ENCODE measurements around the gene DDRGK1.

The DDRGK1 gene

GRCh38 chr20:3204124-3204794, at the start of gene DDRGK1:
TSS of gene DDRGK1 (minus strand) at chr20:3204682. CDS start at chr20:3204627, 55 bp downstream.
- peak; percentile 88 for DNase-seq

GRCh38 chr20:3251806-3252205, 47.3 kb upstream of the DDRGK1 start:
- no peak for DNase-seq

GRCh38 chr20:3250091-3250504, 45.6 kb upstream of the DDRGK1 start:
- no peak for DNase-seq

- no peak for DNase-seq
Measured at GRCh38 chr20:3248993-3249347, 44.5 kb upstream of the DDRGK1 start.

GRCh38 chr20:3248167-3248992, 43.9 kb upstream of the DDRGK1 start:
- DNase-seq: peak; percentile 5

- DNase-seq: no peak
Measured at GRCh38 chr20:3247638-3248037, 43.2 kb upstream of the DDRGK1 start.

- DNase-seq: no peak
Measured at GRCh38 chr20:3246682-3247081, 42.2 kb upstream of the DDRGK1 start.

DNA sequence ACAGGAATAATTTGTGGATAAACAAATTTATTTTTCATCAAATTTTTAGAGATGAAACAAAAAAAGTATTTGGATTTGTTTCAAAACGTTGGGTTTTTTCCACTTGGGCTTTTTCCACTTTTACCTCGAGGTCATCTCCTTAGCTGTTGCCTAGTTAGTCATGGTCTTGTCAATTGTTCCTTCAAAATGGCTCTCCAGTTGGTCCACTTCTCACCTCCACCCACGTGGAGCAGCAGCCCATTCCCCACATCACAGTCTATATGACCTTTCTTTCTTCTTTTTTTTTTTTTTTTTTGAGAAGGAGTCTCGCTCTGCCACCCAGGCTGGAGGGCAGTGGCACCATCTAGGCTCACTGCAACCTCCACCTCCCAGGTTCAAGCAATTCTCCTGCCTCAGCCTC, 41.2 kb upstream of the DDRGK1 start:
- DNase-seq: no peak

- DNase-seq: no peak
Measured at GRCh38 chr20:3245156-3245555, 40.7 kb upstream of the DDRGK1 start.

DNA sequence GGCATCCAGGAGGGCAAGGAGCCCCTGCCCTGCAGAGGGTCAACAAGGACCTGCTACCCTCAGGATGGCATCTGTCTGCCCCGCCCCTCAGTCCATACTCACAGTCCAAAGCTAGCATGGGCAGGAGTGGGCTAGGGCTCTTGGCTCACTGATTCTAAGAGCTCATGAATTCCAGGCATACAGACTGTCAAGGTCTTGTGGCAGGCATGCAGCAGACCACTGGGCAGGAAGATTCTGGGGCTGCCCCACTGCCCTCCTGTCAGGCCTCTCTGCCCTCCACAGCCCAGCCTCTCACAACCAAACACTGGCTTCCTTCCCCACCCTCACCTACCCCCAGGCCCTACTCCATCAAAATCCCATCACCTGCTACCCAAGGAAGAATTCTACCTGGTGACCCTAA, 40.1 kb upstream of the DDRGK1 start:
- no peak for DNase-seq

DNA sequence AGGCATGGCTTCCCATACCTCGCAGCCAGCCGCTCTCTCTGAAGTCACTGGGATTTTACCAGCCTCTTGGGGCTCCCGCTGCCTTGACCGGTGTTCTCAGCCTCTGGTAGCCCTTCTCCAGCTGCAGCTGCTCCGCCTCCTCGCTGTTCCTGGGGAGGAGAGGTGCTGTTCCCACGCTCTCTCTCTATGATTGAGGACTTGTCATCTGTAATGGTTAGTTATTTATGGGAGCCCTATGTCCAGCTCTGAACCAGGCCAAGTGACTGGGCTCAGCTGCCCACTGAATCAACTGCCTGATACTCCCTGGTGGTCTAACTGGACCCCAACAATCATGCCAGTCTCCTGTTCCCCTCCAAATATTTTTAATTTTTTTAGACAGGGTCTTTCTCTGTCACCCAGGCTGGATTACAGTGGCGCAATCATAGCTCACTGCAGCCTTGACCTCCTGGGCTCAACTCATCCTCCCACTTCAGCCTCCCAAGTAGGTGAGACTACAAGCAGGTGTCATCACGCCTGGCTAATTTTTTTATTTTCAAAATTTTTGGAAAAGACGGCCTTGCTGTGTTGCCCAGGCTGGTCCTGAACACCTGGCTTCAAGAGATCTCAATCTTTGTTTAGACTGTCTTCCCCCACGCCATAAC, 39.4 kb upstream of the DDRGK1 start:
- DNase-seq: no peak

DNA sequence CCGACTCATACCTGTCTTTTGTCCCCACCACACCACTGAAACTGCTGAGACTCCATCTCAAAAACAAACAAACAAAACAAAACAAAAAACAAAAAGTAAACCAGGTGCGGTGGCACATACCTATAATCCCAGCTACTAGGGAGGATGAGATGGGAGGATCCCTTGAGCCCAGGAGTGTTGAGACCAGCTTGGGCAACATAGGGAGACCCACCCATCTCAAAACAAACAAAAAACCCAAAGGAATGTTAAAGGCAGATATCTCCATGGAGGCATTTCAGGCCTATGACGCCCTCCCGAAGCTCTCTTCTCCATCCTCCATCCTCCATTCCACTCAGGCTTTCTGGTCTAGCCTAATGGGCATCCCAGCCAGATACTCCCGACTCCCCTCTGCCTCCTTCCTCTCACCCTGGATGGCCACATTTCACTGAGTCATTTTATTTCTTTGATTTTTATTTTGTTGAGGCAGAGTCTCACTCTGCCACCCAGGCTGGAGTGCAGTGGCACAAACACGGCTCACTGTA, 37.8 kb upstream of the DDRGK1 start:
- no peak for DNase-seq

DNA sequence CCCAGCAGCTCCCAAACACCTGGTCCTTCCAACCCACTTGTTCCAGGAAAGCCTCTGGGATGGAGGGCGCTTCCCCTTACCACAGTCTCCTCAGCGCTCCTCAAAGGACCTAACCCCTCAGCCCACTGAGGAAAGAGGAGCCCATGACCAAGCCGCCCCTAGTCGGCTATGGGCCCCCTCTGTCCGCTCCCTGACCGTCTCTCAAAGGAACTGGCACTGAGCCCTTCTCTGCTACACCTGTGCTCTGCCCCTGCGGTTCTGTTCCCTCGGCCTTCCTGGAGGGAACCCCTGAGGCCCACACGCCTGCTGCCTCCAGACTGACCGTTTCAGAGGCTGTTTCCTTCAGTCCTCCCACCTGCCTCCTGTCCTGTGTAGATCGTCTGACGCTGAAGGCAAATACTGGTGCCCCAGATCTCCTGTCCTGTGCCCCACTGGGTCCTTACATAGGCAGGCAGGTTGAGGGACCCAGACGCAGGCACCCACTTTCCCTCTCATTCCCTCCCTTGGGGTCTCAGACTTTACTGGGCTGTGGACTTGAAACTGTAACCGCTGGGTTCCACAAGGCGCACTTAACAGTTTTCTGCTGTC, 36.4 kb upstream of the DDRGK1 start:
- no peak for DNase-seq

DNA sequence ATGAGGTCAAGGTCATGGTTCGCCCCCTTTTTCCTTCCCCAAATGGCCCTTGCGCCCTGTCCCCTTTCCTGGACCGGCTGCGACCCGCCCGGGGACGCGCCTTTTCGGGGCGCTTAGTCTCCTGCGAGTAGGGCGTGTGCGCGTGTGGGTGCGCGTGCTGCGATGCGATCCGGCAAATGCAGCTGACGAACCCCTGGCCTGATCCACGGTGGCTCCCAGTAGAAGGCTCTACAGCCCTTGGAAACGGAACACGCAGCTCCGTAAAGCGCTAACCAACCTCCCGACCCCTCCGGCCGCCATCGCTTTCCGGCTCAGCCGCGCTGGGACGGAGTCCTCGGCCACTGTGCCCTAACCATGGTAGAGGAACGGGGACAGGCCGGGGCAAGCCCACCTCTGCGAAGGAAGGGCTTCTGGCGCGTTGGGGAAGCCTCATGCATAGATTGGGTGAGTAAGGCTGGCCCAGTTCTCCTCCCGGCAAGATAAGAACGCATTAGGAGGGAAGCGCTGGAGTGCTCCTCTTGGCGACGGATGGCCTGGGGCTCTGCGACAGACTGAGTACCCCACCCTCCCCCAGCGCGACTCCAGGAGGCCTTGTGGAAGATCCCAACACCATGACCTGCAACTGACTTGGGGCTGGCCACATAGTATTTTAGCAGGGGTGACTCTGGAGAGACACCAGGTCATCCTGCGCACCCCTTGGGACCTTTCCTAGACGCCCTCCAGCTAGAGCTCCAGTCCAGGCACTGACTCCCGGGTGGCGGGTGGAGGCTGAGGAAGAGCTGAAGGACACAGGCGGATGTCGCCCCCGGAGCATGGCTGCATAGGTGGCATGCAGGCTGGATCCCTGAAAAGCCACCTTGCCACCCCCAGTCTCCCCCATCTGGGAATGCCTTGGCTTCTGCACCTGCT, 35.6 kb upstream of the DDRGK1 start:
- no peak for DNase-seq

GRCh38 chr20:3239026-3239866, 34.8 kb upstream of the DDRGK1 start, which contains the start of gene SLC4A11:
TSS of gene SLC4A11 (minus strand) at chr20:3239190. CDS start at chr20:3239137, 53 bp downstream.
- DNase-seq: peak; percentile 35

- DNase-seq: peak; percentile 41
Measured at GRCh38 chr20:3238616-3239025, 34.1 kb upstream of the DDRGK1 start.

GRCh38 chr20:3237958-3238615, 33.6 kb upstream of the DDRGK1 start:
- DNase-seq: no peak

GRCh38 chr20:3237011-3237957, 32.8 kb upstream of the DDRGK1 start:
- no peak for DNase-seq

GRCh38 chr20:3235666-3236324, 31.3 kb upstream of the DDRGK1 start:
- no peak for DNase-seq

All from activated CD4-positive, alpha-beta T cell treated with anti-CD3 and anti-CD28 coated beads, Interleukin-2, amount 50 U/mL, for 1 hour (primary cell).